T-helper 2 cell treated with Interferon-gamma antibody and Interleukin-4, amounts not matched to agents 5 μg/mL and 100 μg/mL, for 36 hours (primary cell): ENCODE data around the gene OR8B4.
"Not testable (repeated sequence)": the region's sequence is repeated elsewhere in the genome, so short reads cannot be mapped to it uniquely, and the experiment has no call there.

Source experiments
- DNase-seq: peaks from one replicate; pipeline ENCODE4 v3.0.0; 2021; ENCODE audit warnings: low spot score
- H3K27ac Mint-ChIP-seq: one replicate; pipeline ENCODE4 v1.8.0; 2021; ENCODE audit warnings: mild to moderate bottlenecking, mixed read lengths
- H3K27me3 Mint-ChIP-seq: one replicate; pipeline ENCODE4 v1.8.0; 2021; ENCODE audit warnings: low read depth, mixed read lengths
- H3K36me3 Mint-ChIP-seq: one replicate; pipeline ENCODE4 v1.8.0; 2021; ENCODE audit warnings: low read depth, mixed read lengths
- H3K4me1 Mint-ChIP-seq: one replicate; pipeline ENCODE4 v1.8.0; 2021; ENCODE audit warnings: low read depth, mixed read lengths
- H3K4me3 Mint-ChIP-seq: one replicate; pipeline ENCODE4 v1.8.0; 2022; ENCODE audit warnings: mild to moderate bottlenecking, moderate library complexity, mixed read lengths
- H3K9me3 Mint-ChIP-seq: one replicate; pipeline ENCODE4 v1.8.0; 2021; ENCODE audit warnings: mixed read lengths

Gene OR8B4, protein sequence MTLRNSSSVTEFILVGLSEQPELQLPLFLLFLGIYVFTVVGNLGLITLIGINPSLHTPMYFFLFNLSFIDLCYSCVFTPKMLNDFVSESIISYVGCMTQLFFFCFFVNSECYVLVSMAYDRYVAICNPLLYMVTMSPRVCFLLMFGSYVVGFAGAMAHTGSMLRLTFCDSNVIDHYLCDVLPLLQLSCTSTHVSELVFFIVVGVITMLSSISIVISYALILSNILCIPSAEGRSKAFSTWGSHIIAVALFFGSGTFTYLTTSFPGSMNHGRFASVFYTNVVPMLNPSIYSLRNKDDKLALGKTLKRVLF

DNA sequence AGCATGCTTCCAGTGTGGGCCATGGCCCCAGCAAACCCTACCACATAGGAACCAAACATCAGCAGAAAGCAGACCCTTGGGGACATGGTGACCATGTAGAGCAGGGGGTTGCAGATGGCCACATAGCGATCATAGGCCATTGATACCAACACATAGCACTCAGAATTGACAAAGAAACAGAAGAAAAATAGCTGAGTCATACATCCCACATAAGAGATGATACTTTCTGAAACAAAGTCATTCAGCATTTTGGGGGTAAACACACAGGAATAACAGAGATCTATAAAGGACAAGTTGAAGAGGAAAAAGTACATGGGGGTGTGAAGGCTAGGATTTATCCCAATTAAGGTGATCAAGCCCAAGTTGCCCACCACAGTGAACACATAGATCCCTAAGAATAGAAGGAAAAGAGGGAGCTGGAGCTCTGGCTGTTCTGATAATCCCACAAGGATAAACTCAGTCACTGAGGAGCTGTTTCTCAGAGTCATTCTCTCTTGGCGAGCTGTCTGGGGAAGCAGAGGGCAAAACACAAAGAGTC lies at the start of gene OR8B4:
TSS of gene OR8B4 (minus strand) at position 488 of the 538 bp plus-strand sequence. CDS start at position 488, 0 bp downstream.
- Mint-ChIP-seq H3K4me3 (no peak within 1 kb of the TSS), H3K27ac (no peak within 1 kb of the TSS), H3K27me3 (no peaks in the 10 kb centered on the region), H3K4me1 (no peaks in the 10 kb centered on the region), H3K36me3 (no peaks in the 10 kb centered on the region), H3K9me3 (peaks cover under 1% of the 10 kb centered on the region)
- DNase-seq: no peak

DNA sequence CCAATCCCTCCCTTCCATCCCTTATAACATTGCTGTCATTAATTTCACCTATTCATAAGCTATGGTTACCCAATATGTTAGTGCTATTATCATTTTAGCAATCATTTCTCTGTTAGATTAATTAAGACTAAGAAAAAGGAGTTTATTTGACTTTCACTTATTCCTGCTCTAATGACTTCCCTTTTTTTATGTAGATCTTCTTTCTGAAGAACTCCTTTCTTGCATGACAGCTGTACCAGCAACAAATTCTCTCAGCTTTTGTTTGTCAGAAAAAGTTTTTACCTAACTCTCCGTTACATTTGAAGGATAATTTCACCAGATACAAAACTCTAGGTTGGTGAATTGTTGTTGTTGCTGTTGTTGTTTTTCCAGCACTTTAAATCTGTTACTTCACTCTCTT lies 49.4 kb upstream of the OR8B4 start:
- no peaks in the 10 kb centered on the region for H3K4me1 Mint-ChIP-seq
- no peaks in the 10 kb centered on the region for H3K36me3 Mint-ChIP-seq
- no peaks in the 10 kb centered on the region for H3K9me3 Mint-ChIP-seq
- no peaks in the 10 kb centered on the region for H3K27me3 Mint-ChIP-seq
- H3K27ac Mint-ChIP-seq: no peak overlapping the region
- no peak for DNase-seq
- no peak overlapping the region for H3K4me3 Mint-ChIP-seq

DNA sequence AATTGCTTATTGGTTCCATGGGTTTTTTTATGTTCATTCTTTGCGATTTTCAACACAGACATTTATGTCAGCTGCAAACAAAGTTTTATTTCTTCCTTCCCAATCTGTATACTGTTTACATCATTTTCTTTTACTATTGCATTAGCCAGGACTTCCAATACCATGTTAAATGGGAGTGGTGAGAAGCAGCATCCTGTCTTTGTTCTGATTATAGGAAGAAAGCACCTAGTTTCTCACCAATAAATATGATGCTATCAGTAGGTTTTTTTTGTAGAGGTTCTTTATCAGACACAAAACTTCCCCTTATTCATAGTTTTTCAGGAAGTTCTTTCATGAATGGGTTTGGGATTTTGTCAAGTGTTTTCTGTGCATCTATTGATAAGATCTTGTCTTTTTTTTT lies 48.8 kb upstream of the OR8B4 start:
- H3K4me3 Mint-ChIP-seq: no peak overlapping the region

DNA sequence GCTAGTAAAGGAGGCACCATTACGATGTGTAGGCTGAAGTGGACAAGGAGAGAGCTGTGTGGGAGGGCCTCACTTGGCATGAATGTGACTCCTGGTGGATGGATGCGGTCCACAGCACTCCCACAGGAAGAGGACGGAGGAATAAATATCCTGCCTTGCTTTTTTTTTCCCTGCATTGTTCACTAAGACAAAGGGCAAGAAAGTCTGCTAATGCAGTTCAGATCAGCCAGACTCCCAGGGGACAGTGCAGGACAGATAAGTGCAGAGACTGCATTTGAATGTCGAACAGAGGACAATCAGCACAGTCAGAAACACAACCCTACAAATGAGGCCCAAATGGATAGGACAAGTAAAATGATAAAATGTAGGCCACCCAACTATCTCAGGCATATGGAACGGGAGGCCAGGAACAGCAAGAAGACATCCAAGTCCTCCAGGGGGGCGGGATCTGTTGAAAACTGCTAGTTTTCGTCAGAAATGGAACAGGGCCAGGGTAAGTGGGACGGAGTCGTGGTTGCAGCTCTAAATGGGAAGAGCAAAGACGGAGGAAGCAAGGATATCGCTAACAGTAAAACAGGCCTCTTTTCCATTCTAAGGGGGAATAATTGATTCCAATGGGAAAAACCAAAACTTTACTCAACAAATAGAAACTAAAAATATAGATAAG lies 46.0 kb upstream of the OR8B4 start:
- H3K27ac Mint-ChIP-seq: no peak overlapping the region
- no peaks in the 10 kb centered on the region for H3K36me3 Mint-ChIP-seq
- H3K9me3 Mint-ChIP-seq: no peaks in the 10 kb centered on the region
- DNase-seq: no peak
- H3K27me3 Mint-ChIP-seq: no peaks in the 10 kb centered on the region
- H3K4me3 Mint-ChIP-seq: no peak overlapping the region
- no peaks in the 10 kb centered on the region for H3K4me1 Mint-ChIP-seq

More for the DNA sequence above, 48.8 kb upstream of the OR8B4 start:
- Mint-ChIP-seq H3K36me3 (no peaks in the 10 kb centered on the region), H3K9me3 (no peaks in the 10 kb centered on the region), H3K27me3 (no peaks in the 10 kb centered on the region), H3K27ac (no peak overlapping the region), H3K4me1 (no peaks in the 10 kb centered on the region)
- DNase-seq: no peak

DNA sequence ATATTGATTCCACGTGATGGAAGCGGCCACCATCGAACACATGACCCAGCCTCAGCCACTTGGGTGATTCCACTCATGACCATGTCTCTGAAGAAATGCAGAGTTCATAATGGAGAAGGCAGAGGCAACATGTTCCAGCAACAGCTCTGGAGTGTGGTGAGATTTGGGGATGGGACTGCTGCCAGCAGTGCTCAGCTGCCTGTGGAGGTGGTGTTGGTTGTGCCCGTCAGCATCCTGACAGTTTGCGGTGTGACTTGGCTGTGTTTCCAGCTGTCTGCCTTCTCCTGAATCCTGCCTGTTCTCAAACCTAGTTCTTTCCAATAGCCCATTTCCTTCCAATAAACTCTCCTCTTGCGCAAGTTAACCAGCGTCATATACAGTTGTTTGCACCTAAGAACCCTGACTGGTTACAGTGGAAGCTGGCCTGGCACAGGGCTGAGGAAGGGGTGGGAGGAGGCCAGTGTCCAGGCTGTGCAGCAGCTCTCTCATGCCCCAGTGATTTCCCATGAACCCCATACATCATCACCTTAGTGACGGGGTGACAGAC lies 42.8 kb upstream of the OR8B4 start:
- Mint-ChIP-seq H3K27me3 (peaks cover 2% of the 10 kb centered on the region), H3K4me1 (no peaks in the 10 kb centered on the region), H3K4me3 (no peak overlapping the region), H3K36me3 (no peaks in the 10 kb centered on the region), H3K27ac (no peak overlapping the region), H3K9me3 (no peaks in the 10 kb centered on the region)
- no peak for DNase-seq

DNA sequence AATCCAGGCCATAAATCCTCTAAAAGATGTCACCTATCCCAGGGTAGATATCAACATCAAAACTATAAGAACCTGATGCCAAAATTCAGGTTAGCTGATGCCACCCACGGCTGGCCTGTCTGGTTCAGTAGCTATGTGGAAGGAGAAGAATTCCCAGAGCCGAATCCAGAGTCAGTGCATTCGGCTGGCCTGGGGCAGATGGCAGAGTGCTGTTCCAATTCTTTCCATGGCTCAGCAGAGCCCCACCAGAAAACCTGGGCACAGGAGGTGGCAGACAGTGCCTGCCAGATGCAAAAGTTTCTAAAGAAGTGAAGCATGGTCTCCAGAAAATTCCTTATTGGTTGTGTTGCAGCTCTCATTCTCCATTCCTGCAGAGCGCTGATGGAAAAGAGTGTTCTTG lies 40.7 kb upstream of the OR8B4 start:
- Mint-ChIP-seq H3K4me3 (no peak overlapping the region), H3K27me3 (peaks cover 2% of the 10 kb centered on the region), H3K27ac (no peak overlapping the region), H3K9me3 (no peaks in the 10 kb centered on the region), H3K4me1 (no peaks in the 10 kb centered on the region), H3K36me3 (no peaks in the 10 kb centered on the region)
- DNase-seq: no peak

DNA sequence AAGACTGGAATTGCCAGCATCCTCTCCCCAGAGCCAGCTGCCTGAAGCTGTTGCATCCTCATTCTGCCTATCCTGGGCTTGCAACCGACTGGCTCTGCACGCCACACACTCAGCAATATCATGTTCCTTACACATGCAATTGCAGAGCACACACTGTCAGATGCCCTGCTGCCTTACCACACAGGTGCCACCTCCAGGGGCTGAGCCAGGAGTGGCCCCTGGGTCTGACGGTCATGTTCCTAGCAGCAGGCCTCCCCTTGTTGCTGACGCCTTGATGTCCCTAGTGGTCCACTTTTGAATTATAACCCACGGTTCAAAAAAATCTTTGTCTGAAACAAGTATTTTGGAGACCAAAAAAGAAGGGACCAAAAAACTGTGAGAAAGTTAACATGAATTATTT lies 39.3 kb upstream of the OR8B4 start:
- H3K4me3 Mint-ChIP-seq: no peak overlapping the region
- no peaks in the 10 kb centered on the region for H3K36me3 Mint-ChIP-seq
- peaks cover 2% of the 10 kb centered on the region for H3K27me3 Mint-ChIP-seq
- H3K27ac Mint-ChIP-seq: no peak overlapping the region
- no peaks in the 10 kb centered on the region for H3K9me3 Mint-ChIP-seq
- H3K4me1 Mint-ChIP-seq: no peaks in the 10 kb centered on the region
- no peak for DNase-seq

DNA sequence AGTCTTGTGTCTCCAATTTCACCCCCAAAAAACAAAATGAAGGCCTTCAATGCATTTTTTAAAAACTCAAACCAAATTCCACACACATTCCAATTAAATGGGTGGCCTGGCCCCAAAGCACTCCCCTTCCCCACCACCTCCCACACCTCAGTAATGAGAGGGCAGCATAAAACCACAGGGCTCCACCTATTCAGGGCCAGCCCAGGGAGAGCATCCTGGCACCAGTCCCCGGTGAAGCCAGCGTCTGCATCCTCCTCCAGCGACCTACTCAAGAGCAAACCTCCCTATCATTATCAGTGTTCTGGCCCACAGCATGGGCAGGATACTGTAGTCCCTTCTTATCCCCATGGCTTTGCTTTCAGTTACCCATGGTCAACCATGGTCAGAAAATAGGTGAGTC lies 38.7 kb upstream of the OR8B4 start:
- Mint-ChIP-seq H3K4me3 (no peak overlapping the region), H3K36me3 (no peaks in the 10 kb centered on the region), H3K27ac (no peak overlapping the region), H3K4me1 (no peaks in the 10 kb centered on the region), H3K9me3 (no peaks in the 10 kb centered on the region), H3K27me3 (peaks cover 2% of the 10 kb centered on the region)
- DNase-seq: no peak

DNA sequence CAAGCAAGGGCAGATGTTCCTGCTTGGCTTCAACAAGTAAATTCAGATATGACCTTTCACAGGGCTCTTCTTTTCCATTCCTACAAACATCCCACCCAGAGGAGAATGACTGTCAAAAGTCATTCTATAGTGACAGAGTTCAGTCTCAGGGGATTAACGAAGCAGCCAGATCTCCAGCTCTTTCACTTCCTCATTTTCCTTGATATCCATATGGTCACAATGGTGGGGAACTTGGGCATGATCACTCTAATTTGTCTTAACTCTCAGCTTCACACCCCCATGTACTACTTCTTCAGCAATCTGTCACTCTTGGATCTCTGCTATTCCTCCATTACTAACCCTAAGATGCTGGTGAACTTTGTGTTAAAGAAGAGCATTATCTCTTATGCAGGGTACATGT lies 35.8 kb upstream of the OR8B4 start:
- no peaks in the 10 kb centered on the region for H3K9me3 Mint-ChIP-seq
- H3K27me3 Mint-ChIP-seq: peaks cover 2% of the 10 kb centered on the region
- DNase-seq: no peak
- H3K36me3 Mint-ChIP-seq: no peaks in the 10 kb centered on the region
- H3K27ac Mint-ChIP-seq: no peak overlapping the region
- H3K4me3 Mint-ChIP-seq: no peak overlapping the region
- H3K4me1 Mint-ChIP-seq: no peaks in the 10 kb centered on the region

DNA sequence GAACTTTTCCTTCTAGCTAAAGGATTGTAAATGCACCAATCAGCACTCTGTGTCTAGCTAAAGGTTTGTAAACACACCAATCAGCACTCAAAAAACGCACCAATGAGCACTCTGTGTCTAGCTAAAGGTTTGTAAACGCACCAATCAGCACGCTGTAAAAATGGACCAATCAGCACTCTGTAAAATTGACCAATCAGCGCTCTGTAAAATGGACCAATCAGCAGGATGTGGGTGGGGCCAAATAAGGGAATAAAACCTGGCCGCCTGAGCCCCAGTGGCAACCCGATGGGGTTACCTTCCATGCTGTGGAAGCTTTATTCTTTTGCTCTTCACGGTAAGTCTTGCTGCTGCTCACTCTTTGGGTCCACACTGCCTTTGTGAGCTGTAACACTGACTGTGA lies 34.7 kb upstream of the OR8B4 start:
- not testable (repeated sequence) for DNase-seq, H3K4me3 Mint-ChIP-seq, H3K36me3 Mint-ChIP-seq, H3K27me3 Mint-ChIP-seq, H3K4me1 Mint-ChIP-seq, H3K9me3 Mint-ChIP-seq, H3K27ac Mint-ChIP-seq

DNA sequence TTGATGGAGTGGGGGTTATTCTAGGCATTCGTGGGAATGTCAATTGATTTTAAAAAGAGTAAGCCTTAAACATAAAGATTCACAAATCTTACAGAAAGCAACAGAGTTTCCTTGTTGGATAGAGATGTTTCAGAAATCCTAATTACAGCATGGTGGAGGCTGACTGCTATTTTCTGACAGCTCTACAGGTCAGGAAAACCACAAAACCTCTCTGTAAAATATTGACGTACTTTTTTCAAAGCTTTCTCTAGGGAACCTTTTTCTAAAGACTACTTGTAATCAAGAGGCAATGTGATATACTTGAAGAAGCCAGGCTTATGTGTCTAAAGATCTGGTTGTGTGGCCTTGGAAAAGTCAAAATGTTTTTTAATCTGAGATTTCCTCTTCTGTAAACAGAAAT lies 29.9 kb upstream of the OR8B4 start:
- no peaks in the 10 kb centered on the region for H3K4me1 Mint-ChIP-seq
- no peak overlapping the region for H3K4me3 Mint-ChIP-seq
- no peaks in the 10 kb centered on the region for H3K9me3 Mint-ChIP-seq
- no peak for DNase-seq
- H3K27ac Mint-ChIP-seq: no peak overlapping the region
- H3K36me3 Mint-ChIP-seq: no peaks in the 10 kb centered on the region
- no peaks in the 10 kb centered on the region for H3K27me3 Mint-ChIP-seq

DNA sequence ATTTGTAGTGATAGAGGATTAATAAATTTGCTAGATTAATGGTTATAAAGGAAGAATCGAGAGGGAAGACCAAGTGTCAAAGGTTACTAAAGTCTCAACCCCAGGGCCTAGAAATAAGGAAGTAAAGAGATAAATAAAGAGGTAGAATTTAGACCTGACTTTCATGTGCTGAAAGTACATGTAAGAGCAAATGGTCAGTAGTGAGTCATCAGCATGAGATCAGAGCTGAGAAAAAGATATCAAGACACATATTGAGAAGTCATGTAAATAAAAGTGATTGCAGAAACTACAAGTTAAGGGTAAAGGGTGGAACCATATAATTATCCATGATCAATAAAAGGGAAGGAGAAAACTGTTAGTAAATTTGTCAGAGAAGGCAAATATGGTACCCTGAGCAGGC lies 22.2 kb upstream of the OR8B4 start:
- H3K4me3 Mint-ChIP-seq: no peak overlapping the region
- H3K36me3 Mint-ChIP-seq: no peaks in the 10 kb centered on the region
- no peaks in the 10 kb centered on the region for H3K27me3 Mint-ChIP-seq
- no peaks in the 10 kb centered on the region for H3K9me3 Mint-ChIP-seq
- no peaks in the 10 kb centered on the region for H3K4me1 Mint-ChIP-seq
- H3K27ac Mint-ChIP-seq: no peak overlapping the region
- no peak for DNase-seq

DNA sequence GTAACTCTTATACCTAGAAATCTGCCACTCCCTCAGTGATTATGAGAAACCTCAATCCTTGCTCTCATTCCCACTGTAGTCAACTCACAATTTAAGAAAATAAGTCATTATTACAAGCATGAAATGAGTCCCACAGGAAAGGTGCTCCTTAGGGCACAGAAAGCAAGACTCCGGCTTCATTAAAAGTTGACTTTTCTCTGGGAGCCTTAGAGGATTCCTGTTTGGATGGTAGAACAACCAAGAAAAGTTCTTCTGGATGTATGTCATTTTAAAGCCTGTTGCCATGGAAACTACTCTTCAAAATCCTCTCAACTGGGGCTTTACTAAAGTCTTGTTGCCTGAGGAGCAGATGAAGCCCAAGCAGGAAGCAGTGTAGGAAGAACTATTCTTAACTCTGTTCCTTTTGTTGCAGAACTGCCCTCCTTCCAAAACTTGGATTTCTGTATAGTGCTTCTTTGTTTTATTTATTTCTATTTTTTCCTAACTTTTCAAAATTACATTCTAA lies 21.0 kb upstream of the OR8B4 start, which contains the start of gene OR8B8:
TSS of gene OR8B8 (minus strand) at position 51 of the 505 bp plus-strand sequence. CDS start 4,611 bp downstream, outside the sequence.
- no peak within 1 kb of the TSS for H3K4me3 Mint-ChIP-seq
- DNase-seq: no peak
- no peak within 1 kb of the TSS for H3K27ac Mint-ChIP-seq
- H3K27me3 Mint-ChIP-seq: no peaks in the 10 kb centered on the region
- no peaks in the 10 kb centered on the region for H3K36me3 Mint-ChIP-seq
- H3K9me3 Mint-ChIP-seq: no peaks in the 10 kb centered on the region
- no peaks in the 10 kb centered on the region for H3K4me1 Mint-ChIP-seq

DNA sequence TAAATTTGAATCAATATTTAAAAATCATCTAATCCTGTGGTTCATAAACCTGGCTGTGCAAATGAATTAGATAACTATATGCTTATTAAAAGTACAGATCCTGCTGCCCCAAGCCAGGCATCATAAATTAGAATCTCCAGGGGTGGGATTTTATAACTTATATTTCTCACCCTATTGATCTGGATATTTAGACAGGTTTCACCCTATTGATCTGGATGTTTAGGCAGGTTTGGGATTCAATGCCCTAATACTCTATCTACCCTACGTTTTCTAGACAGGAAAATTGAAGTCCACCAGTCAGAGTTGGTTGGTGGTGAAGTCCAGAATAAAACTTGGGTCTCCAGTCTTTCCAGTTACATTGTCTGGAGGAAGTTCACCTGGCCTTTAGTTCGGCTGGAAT lies 18.2 kb upstream of the OR8B4 start:
- Mint-ChIP-seq H3K27ac (no peak overlapping the region), H3K4me3 (no peak overlapping the region), H3K36me3 (no peaks in the 10 kb centered on the region), H3K27me3 (no peaks in the 10 kb centered on the region), H3K4me1 (no peaks in the 10 kb centered on the region), H3K9me3 (no peaks in the 10 kb centered on the region)
- DNase-seq: no peak
